GM12892 (cell line): ENCODE measurements around the gene AUNIP. TPM values are rescaled to one million over a fixed set of nuclear protein-coding genes. Genes with fewer than 3 reads are reported as not detected.
A peak's percentile ranks its signal among the peaks of the same experiment; 100 is the strongest.

Experiments
- DNase-seq: peaks from one replicate; pipeline ENCODE4 v3.0.0; 2011; ENCODE audit not compliant: insufficient read length
- FAIRE-seq: peaks from 2 replicates; lab custom pipeline; 2011; peaks lifted over from hg19 to GRCh38; lab: Jason Lieb, UNC
- POLR2A ChIP-seq: IDR thresholded peaks from 2 replicates; pipeline ENCODE4 v1.6.1; 2011; ENCODE audit warnings: low read depth, low read length, control low read depth
- POLR2AphosphoS5 ChIP-seq: IDR thresholded peaks from 2 replicates; pipeline ENCODE4 v1.6.1; 2011; ENCODE audit warnings: low read depth, low read length, control low read depth
- TAF1 ChIP-seq: IDR thresholded peaks from 2 replicates; pipeline ENCODE4 v1.6.1; 2011; ENCODE audit warnings: low read depth, mild to moderate bottlenecking, control low read depth, low read length, borderline replicate concordance
- polyA plus RNA-seq: library from polyadenylated mRNA; unstranded; fragments of >200 nt; gene quantifications from one replicate; pipeline ENCODE4 v1.2.1, GENCODE V29; 2012; ENCODE audit warnings: missing spikeins, inconsistent platforms; ENCODE audit not compliant: missing spikeins

AUNIP gene
- 4.7 TPM for polyA plus RNA-seq

GRCh38 chr1:25858906-25859789 lies at the start of gene AUNIP:
TSS of gene AUNIP (minus strand) at chr1:25859457. CDS start at chr1:25859357, 100 bp downstream.
- DNase-seq (peak; percentile 90), FAIRE-seq (peak; percentile 94)
- peak; percentile 78 for TF ChIP-seq POLR2AphosphoS5
- peak; percentile 95 for TF ChIP-seq TAF1
- peak; percentile 87 for TF ChIP-seq POLR2A

DNA sequence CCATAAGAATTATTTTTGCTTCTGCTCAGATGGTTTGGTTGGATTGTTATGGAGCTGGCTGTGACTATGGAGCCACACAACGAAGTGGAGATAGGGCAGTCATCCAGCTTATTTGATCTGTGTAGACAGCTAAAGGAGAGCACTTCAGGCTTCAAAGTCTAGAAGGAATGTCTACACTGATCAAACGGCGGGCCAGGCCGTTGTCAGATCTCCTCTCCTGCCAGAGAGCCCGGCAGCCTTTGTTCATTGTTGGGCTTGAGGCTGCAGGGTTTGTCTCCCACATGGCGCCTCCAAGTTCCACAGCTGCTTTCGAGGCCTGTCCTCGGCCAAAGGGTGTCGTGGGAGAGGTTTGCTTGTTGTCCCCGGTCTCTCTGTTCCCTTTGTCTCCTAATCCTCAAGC lies 49.8 kb upstream of the AUNIP start:
- FAIRE-seq (no peak), DNase-seq (no peak)
- TF ChIP-seq TAF1 (no peak), POLR2AphosphoS5 (no peak), POLR2A (no peak)

DNA sequence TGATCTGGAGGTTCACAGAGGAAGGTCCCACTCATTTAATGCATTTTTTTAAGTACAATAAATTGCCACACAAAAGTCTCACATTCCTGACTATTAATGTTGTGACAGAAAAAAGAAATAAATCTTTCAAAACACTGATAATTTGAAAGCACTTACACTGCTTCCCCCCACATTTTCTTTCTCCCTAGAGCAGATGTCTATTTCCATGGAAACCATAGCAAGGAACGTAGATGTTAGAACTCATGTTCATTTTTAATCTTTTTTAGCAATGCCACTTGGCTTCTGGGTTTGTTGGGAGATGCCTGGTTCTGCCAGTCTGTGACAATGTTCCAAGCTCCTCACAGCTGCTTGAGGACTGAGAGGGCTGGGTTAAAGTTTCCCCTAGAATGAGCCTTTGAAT lies 48.9 kb upstream of the AUNIP start:
- DNase-seq (no peak), FAIRE-seq (no peak)
- TF ChIP-seq TAF1 (no peak), POLR2AphosphoS5 (no peak), POLR2A (no peak)

DNA sequence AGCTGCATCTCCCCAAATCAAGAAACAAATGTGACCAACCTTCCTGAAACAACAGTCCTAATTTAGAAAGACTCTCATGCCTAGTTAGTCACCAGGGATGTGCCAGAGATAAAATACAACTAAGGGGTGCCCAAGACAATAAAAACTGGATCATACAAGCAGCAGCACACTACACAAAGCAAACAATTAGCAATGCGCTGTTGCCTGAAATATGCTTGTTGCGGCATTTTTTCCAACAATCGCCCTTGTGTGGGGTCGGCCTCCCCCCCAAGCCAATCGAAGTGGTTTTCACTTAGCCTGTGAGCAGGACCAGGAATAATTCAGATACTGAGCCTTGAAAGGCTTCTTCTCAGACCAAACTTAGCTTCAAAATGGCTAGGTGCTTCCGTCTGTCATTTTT lies 48.3 kb upstream of the AUNIP start:
- TF ChIP-seq POLR2A (no peak), POLR2AphosphoS5 (no peak), TAF1 (no peak)
- DNase-seq: no peak
- FAIRE-seq: no peak

- FAIRE-seq (no peak), DNase-seq (no peak)
- no peak for TF ChIP-seq TAF1
- no peak for TF ChIP-seq POLR2A
- TF ChIP-seq POLR2AphosphoS5: no peak
These were observed 47.5 kb upstream of the AUNIP start for GRCh38 chr1:25906644-25907300.

- DNase-seq (peak; percentile 94), FAIRE-seq (peak; percentile 91)
These were observed 46.7 kb upstream of the AUNIP start, which contains the start of gene STMN1 for GRCh38 chr1:25905680-25906643. TSS of gene STMN1 (minus strand) at chr1:25906419. CDS start at chr1:25904676, 1,743 bp downstream.

DNA sequence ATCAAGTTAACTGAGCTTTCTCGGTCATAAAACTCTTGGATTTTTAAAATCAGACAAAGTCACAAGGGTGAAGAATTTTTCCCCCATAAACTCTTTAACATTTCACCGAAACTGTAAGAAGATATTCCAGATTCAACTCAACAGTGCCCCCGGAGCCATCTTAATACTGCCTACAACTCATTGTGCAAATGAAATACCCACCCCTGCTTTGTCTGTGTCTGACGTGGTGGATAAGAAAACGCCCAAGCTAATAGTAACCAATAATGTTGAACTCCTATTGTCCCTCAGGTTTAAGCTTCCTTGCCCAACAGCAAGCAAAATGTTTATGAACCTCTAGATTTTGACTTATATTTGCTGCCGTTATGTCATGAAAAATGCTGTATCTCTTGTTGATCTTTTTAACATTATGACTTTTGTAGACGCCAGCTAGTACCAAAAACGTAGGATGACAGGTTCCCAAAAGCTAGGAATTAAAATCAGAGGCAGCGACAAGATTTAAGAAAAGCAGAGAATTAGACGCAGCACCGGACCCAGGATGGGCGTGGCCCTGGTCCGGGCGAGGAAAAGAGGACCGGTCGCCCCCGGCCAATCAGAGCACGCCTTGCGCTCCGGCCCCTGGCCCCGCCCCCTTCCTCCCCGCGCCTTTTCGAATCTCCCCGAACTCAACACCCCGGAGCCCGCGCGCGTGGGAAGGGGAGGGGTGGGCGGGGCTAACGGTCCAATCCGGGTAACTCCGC lies 45.9 kb upstream of the AUNIP start:
- DNase-seq: peak; percentile 89
- FAIRE-seq: peak; percentile 94
- 0 out of 2 replicates have a peak, but pooled peaks have one; percentile 38 for TF ChIP-seq POLR2AphosphoS5
- TF ChIP-seq POLR2A: 0 out of 2 replicates have a peak, but pooled peaks have one; percentile 25
- TF ChIP-seq TAF1: 0 out of 2 replicates have a peak, but pooled peaks have one; percentile 8

More at GRCh38 chr1:25905680-25906643, 46.7 kb upstream of the AUNIP start, which contains the start of gene STMN1:
- TF ChIP-seq POLR2AphosphoS5: peak; percentile 88
- peak; percentile 94 for TF ChIP-seq POLR2A
- peak; percentile 63; the same call in 1 of the 2 replicates for TF ChIP-seq TAF1

GRCh38 chr1:25903986-25904385 lies 44.7 kb upstream of the AUNIP start:
- DNase-seq (no peak), FAIRE-seq (no peak)
- TF ChIP-seq POLR2AphosphoS5: no peak

DNA sequence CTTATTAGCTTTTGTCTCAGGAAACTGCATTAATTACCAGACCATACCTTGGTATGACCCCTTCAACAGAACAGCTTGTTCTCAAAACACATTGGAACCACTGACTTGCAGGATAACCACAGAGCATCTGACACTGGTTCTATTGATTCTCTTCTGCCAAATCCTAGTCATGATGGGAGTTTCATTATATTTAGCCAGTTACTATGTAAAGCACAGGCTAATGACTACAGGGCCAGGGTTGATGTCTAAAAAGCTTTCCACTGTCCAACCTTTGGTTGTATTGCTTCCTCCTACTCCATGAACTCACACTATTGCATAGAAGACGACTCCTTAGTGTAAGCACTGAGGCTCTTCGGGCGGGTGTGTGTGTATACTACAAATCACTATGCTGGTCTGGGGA lies 43.2 kb upstream of the AUNIP start:
- FAIRE-seq (no peak), DNase-seq (no peak)
- no peak for TF ChIP-seq POLR2AphosphoS5
- TF ChIP-seq POLR2A: no peak
- no peak for TF ChIP-seq TAF1

GRCh38 chr1:25900219-25900618 lies 41.0 kb upstream of the AUNIP start:
- FAIRE-seq: no peak
- no peak for TF ChIP-seq POLR2A
- no peak for DNase-seq
